Thoracic aorta (tissue), 2 donors: ENCODE results near the gene ENAH. TPM values are rescaled to one million over a fixed set of nuclear protein-coding genes. Genes with fewer than 3 reads are reported as not detected.
A peak's percentile ranks its signal among the peaks of the same experiment; 100 is the strongest.

Experiments used
- ATAC-seq: fragments of 150-250 bp; one replicate; pipeline ENCODE4 v1.8.0; 2017; ENCODE audit warnings: low read depth; ENCODE audit not compliant: insufficient number of reproducible peaks, low FRiP score
- DNase-seq: peaks from one replicate; pipeline ENCODE4 v3.0.0-alpha.2; 2020; ENCODE audit warnings: low spot score
- H3K27ac ChIP-seq, 2 donors: fragments of 200-600 bp; sonication (generic); 1 replicate in 1 of 2; 2 replicates in 1 of 2; pipeline ENCODE4 v1.5.1; 2016; ENCODE audit warnings: mild to moderate bottlenecking in 2 of 2, moderate library complexity in 2 of 2
- H3K27me3 ChIP-seq: fragments of 200-600 bp; sonication (generic); replicated peaks from 2 replicates; pipeline ENCODE4 v1.6.0; 2016; ENCODE audit warnings: mild to moderate bottlenecking; ENCODE audit not compliant: insufficient read depth
- H3K36me3 ChIP-seq: fragments of 200-600 bp; sonication (generic); one replicate; pipeline ENCODE4 v1.5.1; 2016
- H3K4me1 ChIP-seq, 2 donors: fragments of 200-600 bp; sonication (generic); 1 replicate in 1 of 2; 2 replicates in 1 of 2; pipeline versions ENCODE4 v1.5.1 to v1.6.0; 2016; ENCODE audit warnings: low read depth in 2 of 2, mild to moderate bottlenecking in 1 of 2; ENCODE audit not compliant: control insufficient read depth in 1 of 2
- H3K4me3 ChIP-seq: fragments of 200-600 bp; sonication (generic); 2 replicates; pipeline ENCODE4 v1.5.1; 2016; ENCODE audit warnings: mild to moderate bottlenecking
- H3K9me3 ChIP-seq: fragments of 200-600 bp; sonication (generic); 2 replicates; pipeline ENCODE4 v1.5.1; 2016
- CTCF ChIP-seq: fragments of 200-600 bp; sonication (generic); IDR thresholded peaks from one replicate; pipeline ENCODE4 v1.5.1; 2019; ENCODE audit warnings: antibody characterized with exemption
- total RNA-seq, 2 donors: library from RNA; depleted of rRNA; stranded (reverse); fragments of >200 nt; gene quantifications; one replicate each; pipeline versions ENCODE4 v1.1.0 to v1.2.3, GENCODE V29; 2016

ENAH gene
- total RNA-seq, 2 donors from 2014 or later: 111 to 119 TPM

- peaks cover 8% of the 10 kb centered on the region for H3K36me3 ChIP-seq
- DNase-seq (peak; percentile 33), ATAC-seq (peak; percentile 100)
- no peak for TF ChIP-seq CTCF
- H3K4me3 ChIP-seq: no peak overlapping the region
- H3K27me3 ChIP-seq: no peaks in the 10 kb centered on the region
- H3K27ac ChIP-seq: peak overlapping the region; percentile 66 to 67
- peaks cover 7 to 17% of the 10 kb centered on the region in 2 donors for H3K4me1 ChIP-seq
- H3K9me3 ChIP-seq: no peaks in the 10 kb centered on the region
Observed at GRCh38 chr1:225508538-225509375, 144.2 kb downstream of the ENAH start.

GRCh38 chr1:225506727-225507126 lies 146.2 kb downstream of the ENAH start:
- DNase-seq: no peak
- no peak for TF ChIP-seq CTCF
- H3K27me3 ChIP-seq: no peaks in the 10 kb centered on the region
- H3K4me3 ChIP-seq: no peak overlapping the region
- H3K9me3 ChIP-seq: no peaks in the 10 kb centered on the region
- peaks cover 7 to 17% of the 10 kb centered on the region in 2 donors for H3K4me1 ChIP-seq
- no peak overlapping the region for H3K27ac ChIP-seq
- no peak for ATAC-seq
- H3K36me3 ChIP-seq: peaks cover 4% of the 10 kb centered on the region

GRCh38 chr1:225504776-225505175 lies 148.1 kb downstream of the ENAH start:
- no peak overlapping the region for H3K4me3 ChIP-seq
- no peak for TF ChIP-seq CTCF
- H3K27ac ChIP-seq: no peak overlapping the region
- peaks cover 4% of the 10 kb centered on the region for H3K36me3 ChIP-seq
- no peaks in the 10 kb centered on the region for H3K9me3 ChIP-seq
- DNase-seq (no peak), ATAC-seq (no peak)
- H3K27me3 ChIP-seq: no peaks in the 10 kb centered on the region
- H3K4me1 ChIP-seq: peaks cover 7 to 16% of the 10 kb centered on the region in 2 donors

- no peak overlapping the region for H3K4me3 ChIP-seq
- TF ChIP-seq CTCF: no peak
- DNase-seq (no peak), ATAC-seq (no peak)
- H3K9me3 ChIP-seq: no peaks in the 10 kb centered on the region
- peaks cover 15% of the 10 kb centered on the region for H3K36me3 ChIP-seq
- no peaks in the 10 kb centered on the region for H3K4me1 ChIP-seq
- H3K27me3 ChIP-seq: no peaks in the 10 kb centered on the region
- no peak overlapping the region for H3K27ac ChIP-seq
Observed at GRCh38 chr1:225500624-225501192, 152.2 kb downstream of the ENAH start.

GRCh38 chr1:225498549-225499136 lies 154.3 kb downstream of the ENAH start:
- H3K27ac ChIP-seq: no peak overlapping the region
- no peak for DNase-seq
- H3K9me3 ChIP-seq: no peaks in the 10 kb centered on the region
- H3K4me3 ChIP-seq: no peak overlapping the region
- no peak for TF ChIP-seq CTCF
- no peak for ATAC-seq
- H3K27me3 ChIP-seq: no peaks in the 10 kb centered on the region
- no peaks in the 10 kb centered on the region for H3K4me1 ChIP-seq
- H3K36me3 ChIP-seq: peaks cover 15% of the 10 kb centered on the region
